GM18505 (cell line): ENCODE measurements around the gene MYL12A.

Experiments used
- ATAC-seq: cut with Tn5 transposase; IDR thresholded peaks from one replicate; pipeline ENCODE4 v1.9.1; 2021; ENCODE audit not compliant: unreplicated experiment
- POLR2A ChIP-seq: IDR thresholded peaks from 4 replicates; pipeline ENCODE4 v1.6.1; 2011; ENCODE audit warnings: borderline replicate concordance; ENCODE audit not compliant: insufficient read depth, insufficient read length; ENCODE audit errors: extremely low read depth

The MYL12A gene

DNA sequence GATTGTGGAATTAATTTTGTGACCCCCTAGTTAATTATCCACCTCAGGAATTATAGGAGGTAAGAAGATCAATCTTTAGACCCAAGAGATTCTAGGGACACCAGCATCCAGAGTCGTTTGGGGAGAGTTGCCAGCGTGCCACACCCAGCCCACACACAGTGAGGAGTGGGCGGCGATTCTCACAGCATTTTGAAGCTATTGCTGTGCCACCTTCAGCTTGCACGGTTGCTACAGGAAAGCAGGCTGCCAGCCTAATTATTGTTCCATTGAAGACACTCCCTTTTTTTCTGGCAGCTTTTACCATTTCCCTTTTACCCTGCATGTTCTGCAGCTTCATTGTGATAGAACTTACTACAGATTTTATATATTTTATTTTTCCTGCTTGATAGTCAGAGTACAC is 13.1 kb upstream of the MYL12A start:
- no peak for ATAC-seq
- no peak for TF ChIP-seq POLR2A

DNA sequence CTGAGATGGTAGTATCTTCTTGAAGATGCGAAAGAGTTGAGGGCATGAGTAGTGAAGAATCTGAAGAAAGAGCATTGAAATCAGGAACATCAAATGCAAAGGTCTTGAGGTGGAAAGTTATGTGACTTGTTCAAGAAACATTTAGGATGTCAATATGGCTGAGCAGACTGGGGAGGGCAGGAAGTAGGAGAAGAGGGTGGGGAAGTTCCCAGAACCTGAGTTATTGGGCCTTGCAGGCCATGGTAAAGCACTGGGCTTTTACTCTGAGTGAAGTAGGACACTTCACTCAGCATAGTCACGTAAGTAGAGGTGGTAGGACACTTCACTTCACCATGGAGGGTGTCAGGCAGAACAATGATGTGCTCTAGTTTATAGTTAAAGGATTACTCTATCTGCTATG is 11.8 kb upstream of the MYL12A start:
- TF ChIP-seq POLR2A: no peak
- ATAC-seq: no peak

DNA sequence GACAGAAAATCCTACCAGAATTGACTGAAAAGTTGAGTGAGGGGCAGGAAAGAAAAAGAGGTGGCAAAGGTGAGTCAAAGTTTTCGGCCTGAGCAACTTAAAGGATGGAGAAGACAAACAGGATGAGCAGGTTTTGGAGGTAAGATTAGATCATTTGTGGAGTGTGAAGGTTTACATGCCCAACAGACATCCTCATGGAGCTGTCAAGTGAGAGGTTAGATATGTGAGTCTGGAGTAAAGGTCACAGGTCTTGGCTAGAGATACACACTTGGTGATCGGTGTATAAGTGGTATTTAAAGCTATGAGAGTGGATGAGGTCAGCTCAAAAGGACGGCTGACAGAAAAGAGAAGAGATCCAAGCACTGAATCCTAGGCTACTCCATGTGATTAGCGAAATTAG is 11.1 kb upstream of the MYL12A start:
- no peak for ATAC-seq
- TF ChIP-seq POLR2A: no peak

DNA sequence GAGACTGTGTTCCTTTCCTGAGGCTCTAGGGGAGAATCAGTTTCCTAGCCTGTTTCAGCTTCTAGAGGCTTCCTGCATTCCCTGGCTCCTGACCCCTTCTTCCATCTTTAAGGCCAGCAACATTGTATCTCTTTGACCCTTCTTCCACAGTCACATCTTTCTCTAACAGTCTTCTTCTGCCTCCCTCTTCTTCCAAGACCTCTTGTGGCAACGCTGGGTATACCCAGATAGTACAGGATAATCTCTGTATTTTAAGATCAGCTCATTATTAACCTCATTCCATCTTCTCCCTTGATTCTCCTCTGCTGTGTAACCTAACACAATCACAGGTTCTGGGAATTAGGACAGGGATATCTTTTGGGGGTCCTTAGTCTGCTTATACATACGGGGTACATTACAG is 8.9 kb upstream of the MYL12A start:
- no peak for TF ChIP-seq POLR2A
- ATAC-seq: no peak

DNA sequence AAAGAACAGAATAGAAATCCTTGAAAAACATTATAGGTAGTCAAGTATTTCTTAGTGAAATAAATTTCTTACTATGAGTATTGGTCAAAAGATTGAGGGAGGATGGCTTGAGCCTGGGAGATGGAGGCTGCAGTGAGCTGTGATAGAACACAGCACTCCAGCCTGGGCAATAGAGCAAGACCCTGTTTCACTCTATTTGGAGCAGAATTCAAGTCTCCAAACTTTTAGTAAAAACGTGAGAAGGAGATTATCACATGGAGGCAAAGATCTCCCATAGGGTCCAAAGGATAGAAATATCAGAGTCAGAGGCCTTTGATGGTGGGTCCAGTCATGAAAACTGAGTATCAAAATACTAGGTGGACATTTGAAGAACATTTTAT is 2.4 kb upstream of the MYL12A start:
- ATAC-seq: no peak

DNA sequence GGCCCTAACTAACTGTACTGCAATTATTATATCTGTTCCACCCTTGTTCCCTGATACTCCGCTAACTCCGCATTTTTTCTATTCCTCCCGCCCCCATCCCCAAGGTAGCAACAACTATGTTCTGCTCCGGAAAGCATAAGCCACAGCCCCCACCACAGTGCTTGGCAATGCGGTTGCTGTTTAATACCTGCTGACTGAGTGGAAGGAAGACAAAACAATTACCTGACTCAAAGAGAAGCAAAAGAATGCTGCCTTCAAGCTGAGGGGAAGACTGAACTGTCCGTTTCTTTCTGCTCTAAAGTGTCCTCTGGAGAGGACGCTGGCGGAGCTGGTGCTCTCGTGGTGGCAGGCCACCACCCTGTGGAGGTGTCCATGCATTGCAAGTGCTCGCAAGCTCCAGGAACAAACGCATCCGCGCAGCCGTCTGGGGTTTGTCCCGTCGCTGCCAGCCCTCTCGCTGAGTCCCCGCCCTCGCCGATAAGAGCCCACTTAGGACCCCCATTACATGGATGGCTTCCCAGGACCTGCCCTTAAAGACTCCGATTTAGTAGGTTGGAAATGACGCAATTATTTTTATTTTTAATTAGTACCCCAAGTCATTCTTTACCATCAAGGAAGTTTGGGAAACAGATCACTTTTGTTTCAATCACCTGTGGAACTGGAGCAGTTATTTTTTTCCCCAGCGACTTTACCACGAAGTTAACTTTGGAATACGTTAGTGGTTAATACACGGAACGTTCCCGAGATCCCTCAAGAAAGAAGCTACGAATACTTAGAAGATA is 1.6 kb upstream of the MYL12A start:
- no peak for TF ChIP-seq POLR2A
- peak; percentile 33 for ATAC-seq

More for the DNA sequence above, 2.4 kb upstream of the MYL12A start:
- TF ChIP-seq POLR2A: no peak

DNA sequence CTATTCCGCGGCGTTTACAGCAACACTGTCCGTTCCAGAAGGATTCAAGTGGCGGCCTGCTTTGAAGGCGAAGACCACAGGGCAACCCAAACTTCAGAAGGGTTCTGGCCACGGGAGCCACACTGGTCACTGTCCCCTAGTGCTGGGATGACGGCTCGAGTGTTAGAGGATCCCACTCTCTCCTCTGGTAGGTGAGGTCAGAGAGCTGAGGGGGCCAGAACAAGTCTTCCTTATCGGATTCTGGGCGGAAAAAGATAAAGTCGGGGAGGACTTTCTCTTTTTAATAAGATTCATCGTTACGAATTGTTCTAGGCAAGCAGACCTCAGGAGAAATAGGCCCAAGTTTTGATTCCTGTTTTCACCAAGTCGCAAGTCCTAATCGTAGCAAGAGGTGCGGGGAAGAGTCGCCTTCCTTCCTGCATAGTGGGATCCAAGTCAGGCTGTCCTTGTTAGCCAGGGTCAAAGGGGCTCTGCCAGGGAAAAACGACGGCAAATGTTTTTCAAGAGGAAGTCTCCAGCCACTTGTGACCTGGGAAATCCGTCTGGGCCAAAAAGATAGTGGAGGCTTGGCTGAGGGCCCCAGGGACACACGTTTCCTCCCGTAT is 864 bp upstream of the MYL12A start:
- no peak for ATAC-seq

DNA sequence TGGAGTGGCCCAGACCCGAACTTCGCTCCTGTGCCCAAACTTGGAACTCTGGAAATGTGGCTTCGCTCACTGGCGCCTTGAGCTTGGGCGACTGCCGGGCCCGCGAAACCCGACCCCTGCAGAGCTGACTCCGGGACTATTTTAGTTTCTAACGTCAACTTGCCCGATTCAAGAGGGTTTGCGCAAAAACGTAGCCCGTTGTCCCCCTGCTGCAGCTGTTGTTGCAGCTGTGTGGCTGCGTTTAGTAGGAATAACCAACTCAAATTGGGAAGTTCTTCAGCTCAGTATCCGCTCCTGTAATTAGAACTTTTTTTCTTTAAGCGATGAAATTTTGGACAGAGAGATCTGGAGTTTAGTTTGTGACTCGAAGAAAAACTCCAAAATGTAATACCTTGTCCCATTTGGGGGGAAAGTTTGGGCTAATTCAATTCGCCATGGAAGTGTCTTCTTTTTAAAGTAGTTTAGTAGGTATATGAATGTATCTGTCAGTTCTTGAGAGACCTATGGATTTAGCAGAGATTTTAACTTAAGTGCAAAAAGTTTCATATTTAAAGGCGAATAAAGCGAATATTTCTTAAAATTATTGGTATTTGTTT is 559 bp downstream of the MYL12A start:
- TF ChIP-seq POLR2A: no peak
- no peak for ATAC-seq

More for the DNA sequence above, 864 bp upstream of the MYL12A start:
- TF ChIP-seq POLR2A: peak; percentile 67

DNA sequence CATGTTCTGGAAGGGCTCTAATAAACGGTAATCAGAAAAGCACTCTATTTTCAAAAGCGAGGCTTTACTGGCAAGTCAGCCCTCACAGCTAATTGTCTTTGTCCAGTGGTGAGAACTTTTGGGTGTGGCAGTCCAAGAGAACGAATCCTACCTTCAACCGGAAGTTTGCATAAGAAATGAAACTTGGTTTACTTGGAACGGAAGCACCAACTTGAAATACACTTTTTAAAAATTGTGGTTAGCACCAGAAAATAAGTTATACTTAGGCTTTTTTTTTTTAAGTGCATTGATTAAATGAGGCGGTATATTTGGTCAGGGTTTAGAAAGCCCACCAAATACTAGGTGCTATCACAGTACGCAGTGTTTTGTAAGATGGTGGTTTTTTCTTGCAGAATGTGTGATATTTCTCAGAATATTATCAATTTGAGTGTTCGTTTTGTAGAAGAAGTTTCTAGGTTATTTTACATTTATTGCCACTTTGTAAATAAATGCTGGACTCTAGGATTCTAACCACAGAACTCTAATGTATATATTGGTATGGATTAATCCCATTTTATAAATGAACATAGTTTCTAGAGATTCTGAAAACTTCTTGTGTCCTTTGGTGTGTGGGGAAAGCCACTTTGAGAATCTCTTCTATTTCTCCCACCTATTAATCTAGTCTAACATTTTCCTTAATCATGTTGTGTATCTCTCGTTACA is 1.2 kb downstream of the MYL12A start:
- ATAC-seq: no peak
- no peak for TF ChIP-seq POLR2A

DNA sequence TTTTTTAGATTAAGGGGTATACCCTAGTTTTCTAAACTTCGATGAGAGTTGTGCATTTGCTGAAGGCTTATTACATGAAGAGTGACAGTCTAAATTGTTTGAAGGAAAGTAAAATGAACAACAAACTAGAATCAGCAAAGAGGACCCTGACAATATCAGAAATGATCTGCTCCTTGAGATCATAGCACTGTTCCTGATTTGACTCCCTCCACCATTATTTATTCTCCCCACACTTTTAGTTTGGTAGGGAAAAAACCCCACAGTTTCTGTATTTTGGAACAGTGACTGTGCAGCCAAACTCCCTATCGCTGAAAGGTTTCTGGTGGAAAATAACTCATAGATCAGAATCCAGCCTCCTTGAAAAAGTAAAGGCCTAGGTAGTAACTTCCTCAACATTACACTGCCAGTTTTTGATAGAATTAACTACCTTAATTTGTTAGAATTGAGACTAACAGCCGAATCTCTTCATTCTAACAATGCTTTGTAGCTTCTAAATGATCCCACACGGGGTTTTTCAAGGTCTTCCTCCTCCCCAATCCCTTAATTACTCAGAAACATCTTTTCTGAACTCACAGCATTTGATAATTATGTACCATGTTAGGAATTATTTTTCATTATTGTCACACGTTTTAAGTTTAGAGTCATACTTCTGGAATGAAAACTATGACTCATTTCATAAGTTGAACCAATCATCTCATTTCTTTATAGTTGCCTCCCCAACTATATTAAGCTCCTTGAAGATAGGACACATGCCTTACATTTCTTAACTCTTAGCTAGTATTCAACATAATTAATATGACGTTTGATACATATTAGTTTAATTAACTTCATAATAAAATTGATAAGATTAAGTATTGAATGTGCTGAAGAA is 2.9 kb downstream of the MYL12A start:
- TF ChIP-seq POLR2A: no peak
- ATAC-seq: no peak

DNA sequence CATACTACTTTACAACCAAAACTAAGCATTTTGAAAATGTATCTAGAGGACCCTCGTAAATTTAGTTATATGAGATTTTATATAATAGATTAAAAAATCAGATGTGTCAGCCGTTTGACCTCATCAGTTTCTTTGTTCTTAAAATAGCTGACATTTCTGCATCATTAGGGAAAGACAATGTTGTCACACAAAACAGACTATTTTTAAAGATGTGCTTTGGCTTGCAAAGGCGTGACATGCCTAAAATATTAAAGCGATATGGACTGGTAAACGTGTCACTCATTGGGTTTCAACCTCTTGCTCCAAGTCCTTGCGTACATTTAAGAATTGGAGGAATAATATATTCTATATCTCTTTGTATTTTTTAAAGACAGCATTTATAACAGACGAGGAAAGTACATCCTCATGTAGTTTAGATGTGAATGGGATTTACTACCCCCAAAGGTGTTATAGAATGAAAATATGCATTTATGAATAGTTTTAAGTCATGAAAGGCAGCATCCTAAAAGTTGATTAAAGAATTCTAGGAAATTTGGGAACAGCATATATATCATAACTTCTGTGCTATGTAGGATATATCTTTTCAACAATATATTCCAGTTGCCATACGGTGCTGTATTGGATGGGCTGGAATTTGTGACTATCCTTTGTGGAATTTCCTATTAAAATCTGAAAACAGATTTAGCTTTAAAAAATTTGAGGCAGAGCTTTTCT is 3.8 kb downstream of the MYL12A start:
- ATAC-seq: no peak
- no peak for TF ChIP-seq POLR2A

DNA sequence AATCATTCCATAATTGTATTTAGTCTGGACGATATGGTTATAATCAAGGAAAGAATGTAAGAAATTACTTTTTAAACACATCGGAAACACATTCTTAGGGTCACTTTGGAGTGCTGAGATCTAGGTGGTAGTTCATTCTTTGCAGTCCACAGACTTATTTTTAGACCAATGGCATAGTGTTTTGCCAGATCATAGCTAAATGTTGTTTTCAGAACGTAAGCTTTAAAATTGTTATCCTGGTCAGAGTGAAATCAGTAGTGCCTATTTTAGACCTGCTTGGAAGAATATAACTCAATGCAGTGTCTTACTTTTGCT is 4.3 kb downstream of the MYL12A start:
- no peak for ATAC-seq
- no peak for TF ChIP-seq POLR2A
